ENCODE measurements around the gene MYH14.
"Not testable (repeated sequence)": the region's sequence is repeated elsewhere in the genome, so short reads cannot be mapped to it uniquely, and the experiment has no call there.

The MYH14 gene

DNA sequence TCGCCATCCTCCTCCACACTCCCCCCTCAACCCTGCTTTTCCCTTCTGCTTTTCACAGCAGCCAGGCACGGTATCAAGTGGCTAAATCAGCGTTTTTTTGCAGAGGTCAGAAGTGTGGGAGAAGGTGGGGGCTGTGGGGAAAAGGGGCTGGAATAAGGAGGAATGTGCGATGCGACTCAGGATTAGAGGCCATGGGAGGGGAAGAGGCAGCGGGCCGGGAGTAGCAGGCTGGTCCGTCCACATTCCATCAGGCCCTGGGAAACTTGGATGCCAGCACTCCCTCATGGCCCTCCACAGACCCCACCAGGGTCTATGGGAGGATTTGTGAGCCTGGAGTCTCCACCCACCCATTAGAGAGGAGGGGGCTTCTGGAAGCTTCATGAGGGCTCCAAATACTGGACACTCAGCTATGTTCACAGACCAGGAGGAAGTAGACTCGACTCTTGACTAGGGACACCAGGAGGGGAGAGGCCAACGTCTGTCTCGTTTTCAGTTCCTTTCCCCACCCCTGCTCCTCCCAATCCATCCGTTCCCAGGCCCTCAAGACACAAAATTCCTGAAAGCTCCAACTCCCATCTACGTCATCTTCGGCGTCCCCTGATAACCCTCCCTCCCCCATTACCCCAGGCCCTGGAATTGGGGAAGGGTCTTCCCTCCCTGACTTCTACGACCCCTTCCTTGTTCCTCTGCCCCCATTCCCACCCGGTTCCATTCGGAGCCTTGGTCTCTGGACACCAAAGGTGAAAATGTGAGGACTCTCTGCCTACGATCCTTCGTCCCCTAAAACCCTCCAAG, 129.0 kb downstream of the MYH14 start:
- Histone ChIP-seq H3K9me3 (ENCODE audit: control insufficient read depth, low read length) (peaks cover 12% of the 10 kb centered on the region), H3K4me1 (ENCODE audit: control insufficient read depth, insufficient read depth, low read length, poor library complexity, severe bottlenecking) (no peaks in the 10 kb centered on the region), H3K4me3 (ENCODE audit: extremely low read depth, insufficient read depth, low read length, poor library complexity, severe bottlenecking) (peak overlapping the region; percentile 47), H3K36me3 (ENCODE audit: control insufficient read depth, insufficient read depth, low read length) (no peaks in the 10 kb centered on the region), H3K27ac (ENCODE audit: low read depth, low read length, severe bottlenecking) (peak overlapping the region; percentile 96)
- 33 to 41% methylated on average over 10 to 14 of the region's 20 CpGs for WGBS, 2 experiments (ENCODE audit: insufficient coverage in 2 of 2)

DNA sequence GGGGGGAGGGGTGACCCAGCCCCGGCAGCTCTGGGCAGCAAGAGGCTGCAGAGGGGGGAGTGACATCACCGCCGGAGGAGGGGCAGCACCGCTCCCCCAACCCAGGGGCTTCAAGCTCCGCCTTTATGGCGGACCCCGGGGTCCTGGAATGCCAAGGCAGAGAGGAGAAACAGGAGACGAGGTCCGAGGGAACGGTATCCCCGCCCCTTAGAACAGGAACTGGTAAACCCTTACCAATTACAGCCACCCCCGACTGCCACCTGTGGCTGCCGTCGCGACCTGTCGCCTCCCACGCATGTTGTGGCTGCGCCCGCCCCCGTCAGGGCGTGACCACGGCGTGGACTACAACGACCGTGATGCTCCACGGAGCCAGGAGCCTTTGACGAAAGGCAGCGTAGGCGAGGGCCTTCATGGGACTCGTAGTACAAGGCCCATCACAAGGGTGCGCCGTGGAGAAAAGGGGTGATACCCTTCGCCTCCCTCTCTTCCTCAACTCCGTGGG, 129.9 kb downstream of the MYH14 start:
- 20 to 32% methylated on average over 24 to 28 of the region's 34 CpGs for WGBS, 2 experiments (ENCODE audit: insufficient coverage in 2 of 2)
- Histone ChIP-seq H3K4me1 (ENCODE audit: control insufficient read depth, insufficient read depth, low read length, poor library complexity, severe bottlenecking) (no peaks in the 10 kb centered on the region), H3K9me3 (ENCODE audit: control insufficient read depth, low read length) (peaks cover 12% of the 10 kb centered on the region), H3K36me3 (ENCODE audit: control insufficient read depth, insufficient read depth, low read length) (no peaks in the 10 kb centered on the region), H3K4me3 (ENCODE audit: extremely low read depth, insufficient read depth, low read length, poor library complexity, severe bottlenecking) (peak overlapping the region; percentile 47), H3K27ac (ENCODE audit: low read depth, low read length, severe bottlenecking) (peak overlapping the region; percentile 96)

DNA sequence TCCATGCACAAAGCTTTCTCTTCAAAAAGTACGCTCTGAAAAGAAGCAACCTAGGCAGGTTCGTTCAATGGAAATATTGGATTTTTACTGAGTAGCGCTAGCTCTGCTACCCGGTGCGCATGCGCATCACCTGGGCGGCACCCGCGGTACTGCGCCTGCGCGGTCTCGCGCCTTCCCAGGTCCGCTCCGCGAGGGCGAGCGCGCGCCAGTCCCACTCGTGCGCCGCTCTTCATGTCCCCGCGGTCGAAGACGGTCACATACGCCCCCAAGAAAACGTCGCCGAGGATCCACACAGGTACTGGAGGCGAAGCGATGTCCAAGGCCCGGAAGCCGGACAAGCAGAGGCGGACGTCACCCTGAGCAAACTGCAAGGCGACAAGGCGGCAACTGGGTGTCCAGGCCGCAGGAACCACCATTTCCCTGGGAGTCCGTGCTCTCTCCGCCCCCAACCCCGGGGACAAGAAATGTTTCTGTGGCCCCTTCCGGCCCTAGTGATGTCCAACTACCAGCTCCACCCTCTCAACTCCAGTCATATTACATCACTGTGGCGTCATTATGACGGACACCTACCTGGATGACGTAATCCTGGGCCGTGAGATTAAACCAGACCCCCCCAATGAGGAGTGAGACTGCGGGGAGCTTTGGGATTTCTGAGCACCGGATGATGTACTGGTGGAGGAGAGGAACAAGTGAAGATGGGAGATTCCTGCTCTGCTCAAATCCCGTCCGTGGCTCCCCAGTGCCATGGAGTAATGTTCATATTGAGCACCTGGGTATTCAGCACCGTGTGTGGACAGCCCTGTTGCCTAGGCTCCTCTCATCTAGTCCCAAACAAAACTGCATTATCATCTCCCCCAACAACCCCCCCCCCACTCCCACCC, 130.6 kb downstream of the MYH14 start:
- 33 to 45% methylated on average over 37 to 51 of the region's 54 CpGs for WGBS, 2 experiments (ENCODE audit: insufficient coverage in 2 of 2)
- no peaks in the 10 kb centered on the region for H3K4me1 ChIP-seq (ENCODE audit: control insufficient read depth, insufficient read depth, low read length, poor library complexity, severe bottlenecking)

DNA sequence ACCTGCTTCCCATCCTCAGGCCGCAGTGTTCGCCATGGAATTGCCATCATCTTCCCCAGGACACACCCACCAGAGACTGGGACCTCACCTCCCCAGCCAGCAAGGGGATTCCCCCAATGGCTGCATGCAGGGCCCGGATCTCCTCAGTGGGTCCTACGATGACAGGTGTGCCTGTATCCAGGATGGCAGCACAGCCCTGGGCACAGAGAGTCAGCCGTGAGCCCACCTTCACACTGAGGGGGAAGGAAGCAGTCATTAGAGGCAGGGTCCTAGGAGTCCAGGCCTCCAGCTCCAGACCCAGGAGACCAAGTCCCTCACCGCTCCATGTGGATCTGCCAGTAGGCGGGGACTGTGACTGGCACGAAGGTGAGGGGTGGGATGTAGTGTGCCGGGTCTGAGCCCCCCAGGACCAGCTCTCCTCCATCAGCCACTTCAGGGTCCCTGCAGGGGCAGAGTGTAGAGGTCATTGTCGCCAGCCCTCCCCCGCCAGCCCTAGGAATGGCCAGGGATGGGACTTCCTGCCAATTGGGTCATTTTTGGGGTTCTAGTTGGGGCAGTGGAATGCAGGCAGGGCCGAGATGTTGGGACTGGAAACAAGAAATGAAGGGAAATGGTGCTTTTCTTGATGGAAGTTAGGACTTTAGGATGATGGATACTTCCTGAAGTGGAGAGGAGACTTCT, 131.5 kb downstream of the MYH14 start:
- Histone ChIP-seq H3K27ac (ENCODE audit: low read depth, low read length, severe bottlenecking) (no peak overlapping the region), H3K36me3 (ENCODE audit: control insufficient read depth, insufficient read depth, low read length) (no peaks in the 10 kb centered on the region), H3K4me3 (ENCODE audit: extremely low read depth, insufficient read depth, low read length, poor library complexity, severe bottlenecking) (no peak overlapping the region), H3K9me3 (ENCODE audit: control insufficient read depth, low read length) (peaks cover 9% of the 10 kb centered on the region), H3K4me1 (ENCODE audit: control insufficient read depth, insufficient read depth, low read length, poor library complexity, severe bottlenecking) (no peaks in the 10 kb centered on the region)
- 87 to 88% methylated on average over 6 to 8 of the region's 12 CpGs for WGBS, 2 experiments (ENCODE audit: insufficient coverage in 2 of 2)

More for the DNA sequence above, 130.6 kb downstream of the MYH14 start:
- peaks cover 12% of the 10 kb centered on the region for H3K9me3 ChIP-seq (ENCODE audit: control insufficient read depth, low read length)
- peak overlapping the region; percentile 96 for H3K27ac ChIP-seq (ENCODE audit: low read depth, low read length, severe bottlenecking)
- peak overlapping the region; percentile 47 for H3K4me3 ChIP-seq (ENCODE audit: extremely low read depth, insufficient read depth, low read length, poor library complexity, severe bottlenecking)
- no peaks in the 10 kb centered on the region for H3K36me3 ChIP-seq (ENCODE audit: control insufficient read depth, insufficient read depth, low read length)

DNA sequence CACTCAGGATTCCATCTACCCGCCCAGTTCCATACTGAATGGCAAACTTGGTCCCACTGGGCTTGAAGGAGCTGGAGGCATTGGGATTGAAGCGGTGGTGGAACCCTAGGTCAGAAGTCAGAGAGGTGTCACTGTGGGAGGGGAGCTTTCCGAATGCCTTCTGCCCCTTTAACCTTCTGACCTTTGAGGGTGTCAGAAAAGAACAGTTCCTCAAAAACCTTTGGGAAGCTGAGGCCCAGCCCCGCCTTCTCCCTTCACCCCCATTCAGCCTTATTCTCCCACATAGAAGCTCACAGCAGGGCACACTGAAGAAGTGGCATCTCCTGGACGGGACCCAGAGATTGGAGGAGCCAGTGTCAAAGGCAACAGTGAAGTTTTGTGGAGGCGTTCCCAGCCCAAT, 133.6 kb downstream of the MYH14 start:
- not testable (repeated sequence) for H3K36me3 ChIP-seq (ENCODE audit: control insufficient read depth, insufficient read depth, low read length); H3K4me1 ChIP-seq (ENCODE audit: control insufficient read depth, insufficient read depth, low read length, poor library complexity, severe bottlenecking); H3K27ac ChIP-seq (ENCODE audit: low read depth, low read length, severe bottlenecking); H3K4me3 ChIP-seq (ENCODE audit: extremely low read depth, insufficient read depth, low read length, poor library complexity, severe bottlenecking); H3K9me3 ChIP-seq (ENCODE audit: control insufficient read depth, low read length)
- 82 to 90% methylated on average over 3 of the region's 6 CpGs for WGBS, 2 experiments (ENCODE audit: insufficient coverage in 2 of 2)

DNA sequence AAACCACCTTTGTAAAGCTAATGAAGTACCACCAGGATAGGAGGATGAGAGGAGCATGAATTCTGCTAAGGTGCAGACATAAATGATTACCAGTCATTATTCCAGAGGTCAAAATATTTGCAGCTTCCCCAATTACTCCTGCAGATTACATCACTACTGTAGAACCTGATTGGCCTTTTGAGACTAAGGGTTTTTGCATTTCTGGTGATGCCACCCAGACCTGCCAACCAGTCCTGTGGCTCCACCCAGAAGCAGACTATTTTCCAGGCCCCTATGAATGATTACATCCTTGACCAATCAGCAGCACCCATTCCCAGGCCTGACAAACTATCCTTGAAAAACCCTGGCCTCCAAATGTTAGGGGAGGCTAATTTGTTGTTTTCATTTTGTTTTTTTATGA, 136.9 kb downstream of the MYH14 start:
- Histone ChIP-seq H3K27ac (ENCODE audit: low read depth, low read length, severe bottlenecking) (no peak overlapping the region), H3K36me3 (ENCODE audit: control insufficient read depth, insufficient read depth, low read length) (no peaks in the 10 kb centered on the region), H3K4me1 (ENCODE audit: control insufficient read depth, insufficient read depth, low read length, poor library complexity, severe bottlenecking) (no peaks in the 10 kb centered on the region), H3K9me3 (ENCODE audit: control insufficient read depth, low read length) (peaks cover 1% of the 10 kb centered on the region), H3K4me3 (ENCODE audit: extremely low read depth, insufficient read depth, low read length, poor library complexity, severe bottlenecking) (no peak overlapping the region)

DNA sequence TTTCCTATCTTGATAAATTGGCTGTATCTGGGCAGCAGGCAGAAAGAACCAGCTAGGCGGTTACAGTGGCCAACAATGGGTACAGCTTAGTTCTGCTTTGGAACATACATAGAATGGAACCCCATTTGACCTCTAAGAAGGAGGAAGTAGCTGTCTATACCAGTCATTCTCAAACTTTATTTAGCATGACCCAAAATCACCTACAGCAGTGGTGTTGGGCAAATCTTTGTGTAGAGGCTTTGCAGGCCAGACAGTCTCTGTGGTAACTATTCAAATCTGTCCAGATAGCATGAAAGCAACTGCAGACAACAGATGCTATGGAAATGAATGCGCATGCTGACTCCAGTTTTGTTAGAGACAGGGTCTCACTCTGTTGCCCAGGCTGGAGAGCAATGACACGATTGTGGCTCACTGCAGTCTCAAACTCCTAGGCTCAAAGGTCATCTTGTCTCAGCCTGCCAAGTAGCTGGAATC, 137.7 kb downstream of the MYH14 start:
- Histone ChIP-seq H3K9me3 (ENCODE audit: control insufficient read depth, low read length) (no peaks in the 10 kb centered on the region), H3K4me3 (ENCODE audit: extremely low read depth, insufficient read depth, low read length, poor library complexity, severe bottlenecking) (no peak overlapping the region), H3K27ac (ENCODE audit: low read depth, low read length, severe bottlenecking) (no peak overlapping the region), H3K4me1 (ENCODE audit: control insufficient read depth, insufficient read depth, low read length, poor library complexity, severe bottlenecking) (no peaks in the 10 kb centered on the region), H3K36me3 (ENCODE audit: control insufficient read depth, insufficient read depth, low read length) (no peaks in the 10 kb centered on the region)
- 93% methylated on average over 3 of the region's 3 CpGs for WGBS, 2 experiments (ENCODE audit: insufficient coverage in 2 of 2)

DNA sequence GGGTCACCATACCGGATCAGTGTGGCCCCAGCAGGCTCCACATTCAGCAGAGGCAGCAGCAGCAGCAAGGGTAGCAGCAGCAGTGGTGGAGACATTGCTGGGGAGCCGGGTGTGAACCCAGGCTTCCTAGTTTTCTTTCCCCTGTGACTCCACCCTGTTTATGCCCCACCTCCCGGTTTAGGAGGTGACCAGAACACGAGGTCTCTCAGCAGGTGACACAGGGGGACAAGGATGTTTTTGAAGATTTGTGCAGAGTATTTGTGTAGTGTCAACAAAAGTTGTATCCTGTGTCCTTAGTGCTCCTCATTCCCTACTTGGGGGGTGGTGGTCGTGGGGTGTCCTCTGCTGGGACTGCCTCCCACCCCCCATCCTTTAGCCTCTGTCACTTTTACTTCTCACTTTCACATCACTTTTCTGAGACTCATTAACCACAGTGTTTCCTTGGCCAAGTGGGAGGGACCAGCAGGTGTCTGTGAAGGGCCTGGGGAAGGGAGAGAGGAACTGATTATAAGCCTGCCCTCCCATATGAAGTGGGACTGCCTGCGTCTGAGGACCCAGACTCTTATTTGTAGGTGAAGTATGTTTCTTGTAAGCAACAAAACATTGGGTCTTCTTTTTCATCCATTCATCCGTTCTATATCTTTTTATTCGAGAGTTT, 141.4 kb downstream of the MYH14 start:
- Histone ChIP-seq H3K9me3 (ENCODE audit: control insufficient read depth, low read length) (no peaks in the 10 kb centered on the region), H3K4me1 (ENCODE audit: control insufficient read depth, insufficient read depth, low read length, poor library complexity, severe bottlenecking) (no peaks in the 10 kb centered on the region), H3K27ac (ENCODE audit: low read depth, low read length, severe bottlenecking) (no peak overlapping the region), H3K36me3 (ENCODE audit: control insufficient read depth, insufficient read depth, low read length) (no peaks in the 10 kb centered on the region), H3K4me3 (ENCODE audit: extremely low read depth, insufficient read depth, low read length, poor library complexity, severe bottlenecking) (no peak overlapping the region)
- WGBS, 2 experiments (ENCODE audit: insufficient coverage in 2 of 2) = 44 to 78% methylated on average over 1 to 2 of the region's 8 CpGs

DNA sequence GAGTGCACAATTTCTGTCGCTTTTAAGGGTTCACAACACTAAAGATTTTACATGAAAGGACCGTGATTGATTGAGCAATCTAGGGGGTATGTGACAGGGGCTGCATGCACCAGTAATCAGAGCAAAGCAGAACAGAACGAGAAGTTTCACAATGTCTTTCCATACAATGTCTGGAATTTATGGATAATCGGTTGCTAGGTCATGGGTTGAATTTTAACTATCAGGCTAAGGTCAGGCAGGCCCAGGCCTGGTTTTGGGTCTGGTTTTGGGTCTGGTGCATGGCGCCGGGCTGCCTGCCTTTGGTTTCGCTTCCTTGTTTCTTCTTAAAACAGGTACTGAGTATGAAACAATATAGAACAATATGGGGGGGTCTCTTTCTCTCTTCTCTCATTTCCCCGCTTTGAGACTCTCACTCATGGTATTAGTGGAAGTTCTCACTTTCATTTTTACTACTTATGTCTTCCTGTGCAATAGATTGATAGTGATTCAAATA, 143.7 kb downstream of the MYH14 start:
- H3K36me3 ChIP-seq (ENCODE audit: control insufficient read depth, insufficient read depth, low read length); H3K27ac ChIP-seq (ENCODE audit: low read depth, low read length, severe bottlenecking); H3K4me1 ChIP-seq (ENCODE audit: control insufficient read depth, insufficient read depth, low read length, poor library complexity, severe bottlenecking); H3K9me3 ChIP-seq (ENCODE audit: control insufficient read depth, low read length); H3K4me3 ChIP-seq (ENCODE audit: extremely low read depth, insufficient read depth, low read length, poor library complexity, severe bottlenecking): not testable (repeated sequence)
- 67 to 87% methylated on average over 4 of the region's 8 CpGs for WGBS, 2 experiments (ENCODE audit: insufficient coverage in 2 of 2)
